B cell (primary cell): ENCODE data around the gene SAP30. TPM values are rescaled to one million over a fixed set of nuclear protein-coding genes. Genes with fewer than 3 reads are reported as not detected.

Experiments
- ATAC-seq: fragments of 200-7000 bp; cut with Tn5 transposase; one replicate; pipeline ENCODE4 v1.10.0; 2021; ENCODE audit warnings: low read depth, mild to moderate bottlenecking, moderate number of reproducible peaks, moderate library complexity
- CTCF ChIA-PET: fragments of 350-600 bp; sonication (Branson Sonifier 250); formaldehyde crosslinking; loops from one replicate; lab custom pipeline; 2021; ENCODE audit warnings: antibody characterized with exemption, inconsistent platforms; lab: Charles Lee
- POLR2A ChIA-PET: fragments of 350-600 bp; sonication (Branson Sonifier 250); formaldehyde crosslinking; loops from one replicate; lab custom pipeline; 2021; ENCODE audit warnings: antibody characterized with exemption; lab: Charles Lee
- DNase-seq: peaks from one replicate; pipeline ENCODE4 v3.0.0; 2013
- H2AFZ ChIP-seq: 2 replicates; pipeline ENCODE4 v1.6.1; 2012; ENCODE audit warnings: mild to moderate bottlenecking, low read depth, low read length; ENCODE audit not compliant: insufficient read depth, poor library complexity, severe bottlenecking
- H3K27ac ChIP-seq, 2 donors: 1 replicate in 1 of 2; 2 replicates in 1 of 2; pipeline ENCODE4 v1.5.1; 2012 to 2013; ENCODE audit warnings: low read length in 2 of 2, mild to moderate bottlenecking in 2 of 2, moderate library complexity in 1 of 2
- H3K27me3 ChIP-seq, 4 experiments: fragments of 200-600 bp in 1 of 4; sonication (generic) in 1 of 4; replicated peaks in 1 of 4; 1 replicate in 2 of 4; 2 replicates in 2 of 4; pipeline versions ENCODE4 v1.6.1 to v1.7.0; 2013 to 2016; ENCODE audit warnings: low read length in 3 of 4, mild to moderate bottlenecking in 2 of 4, mixed read lengths in 1 of 4, moderate library complexity in 1 of 4; ENCODE audit not compliant: insufficient read depth in 4 of 4, control insufficient read depth in 3 of 4; ENCODE audit errors: control extremely low read depth in 1 of 4
- H3K36me3 ChIP-seq, 2 experiments: replicated peaks in 1 of 2; 1 replicate in 1 of 2; 2 replicates in 1 of 2; pipeline versions ENCODE4 v1.6.1 to v1.7.1; 2013; ENCODE audit warnings: low read length in 1 of 2; ENCODE audit not compliant: insufficient read depth in 2 of 2, control insufficient read depth in 1 of 2; ENCODE audit errors: control extremely low read depth in 1 of 2, extremely low read depth in 1 of 2
- H3K4me1 ChIP-seq, 2 donors: fragments of 200-600 bp in 1 of 2; sonication (generic) in 1 of 2; 1 replicate in 1 of 2; 2 replicates in 1 of 2; pipeline versions ENCODE4 v1.5.1 to v1.6.1; 2013 to 2017; ENCODE audit warnings: low read length in 2 of 2; ENCODE audit not compliant: control insufficient read depth in 2 of 2, insufficient read depth in 2 of 2
- H3K4me2 ChIP-seq: replicated peaks from 2 replicates; pipeline ENCODE3; 2012; ENCODE audit warnings: mild to moderate bottlenecking, low read depth, low read length; ENCODE audit not compliant: poor library complexity, severe bottlenecking
- H3K4me3 ChIP-seq, 5 experiments: fragments of 200-600 bp in 1 of 5; sonication (generic) in 1 of 5; 1 replicate in 3 of 5; 2 replicates in 2 of 5; pipeline versions ENCODE4 v1.5.1 to v1.7.0; 2011 to 2016; ENCODE audit warnings: low read length in 4 of 5, mild to moderate bottlenecking in 4 of 5, low read depth in 2 of 5, control low read depth in 1 of 5, moderate library complexity in 1 of 5; ENCODE audit not compliant: insufficient read depth in 1 of 5; ENCODE audit errors: control extremely low read depth in 1 of 5, extremely low read depth in 1 of 5
- H3K79me2 ChIP-seq: fragments of 200-600 bp; sonication (generic); one replicate; pipeline ENCODE4 v1.6.0; 2016; ENCODE audit warnings: low read length; ENCODE audit not compliant: control insufficient read depth, insufficient read depth
- H3K9ac ChIP-seq: fragments of 200-600 bp; sonication (generic); 2 replicates; pipeline ENCODE4 v1.6.1; 2017; ENCODE audit warnings: mild to moderate bottlenecking, low read length, moderate library complexity
- H3K9me3 ChIP-seq, 3 donors: one replicate each; pipeline versions ENCODE4 v1.6.1 to v1.7.1; 2013; ENCODE audit warnings: low read length in 2 of 3; ENCODE audit not compliant: control insufficient read depth in 2 of 3, insufficient read depth in 1 of 3; ENCODE audit errors: control extremely low read depth in 1 of 3
- H4K20me1 ChIP-seq: 2 replicates; pipeline ENCODE4 v1.6.0; 2012; ENCODE audit warnings: mild to moderate bottlenecking, low read length; ENCODE audit not compliant: insufficient read depth, control insufficient read depth, poor library complexity, severe bottlenecking
- H3K27ac Mint-ChIP-seq: one replicate; pipeline ENCODE4 v1.8.0; 2021; ENCODE audit warnings: mixed read lengths
- H3K27me3 Mint-ChIP-seq: one replicate; pipeline ENCODE4 v1.8.0; 2021; ENCODE audit warnings: mixed read lengths
- H3K4me1 Mint-ChIP-seq: one replicate; pipeline ENCODE4 v1.8.0; 2021; ENCODE audit warnings: mixed read lengths
- H3K4me3 Mint-ChIP-seq: one replicate; pipeline ENCODE4 v1.8.0; 2021; ENCODE audit warnings: mixed read lengths
- H3K9me3 Mint-ChIP-seq: one replicate; pipeline ENCODE4 v1.8.0; 2022; ENCODE audit warnings: mixed read lengths; ENCODE audit not compliant: insufficient read depth
- CTCF ChIP-seq: fragments of 200-600 bp; IDR thresholded peaks from one replicate; pipeline ENCODE4 v1.8.0; 2022; ENCODE audit warnings: antibody characterized with exemption, mild to moderate bottlenecking
- EZH2 ChIP-seq: IDR thresholded peaks from 2 replicates; pipeline ENCODE4 v1.6.1; 2012; ENCODE audit warnings: borderline replicate concordance, low read depth, mild to moderate bottlenecking, moderate library complexity, low read length; ENCODE audit not compliant: insufficient read depth, poor library complexity, severe bottlenecking
- WGBS: methylation state at CpG from one replicate; pipeline ENCODE4 v1.1.5; 2013; ENCODE audit warnings: missing lambda C conversion rate; ENCODE audit not compliant: insufficient coverage; 5-methylcytosine and 5-hydroxymethylcytosine counted together
- intact Hi-C: fragments of 100-400 bp; cut with micrococcal nuclease; formaldehyde crosslinking; loops from one replicate; pipeline ENCODE4 v1.10.0; 2022
- polyA minus RNA-seq: library from RNA; depleted of rRNA, polyadenylated mRNA; stranded (reverse); fragments of >200 nt; gene quantifications from 2 replicates; pipeline ENCODE4 v1.2.3, GENCODE V29; 2012
- polyA plus RNA-seq: library from polyadenylated mRNA; depleted of rRNA; stranded (reverse); fragments of >200 nt; gene quantifications from 2 replicates; pipeline ENCODE4 v1.2.3, GENCODE V29; 2012
- total RNA-seq, 2 donors: library from RNA; stranded (reverse); fragments of 120-200 nt in 1 of 2; gene quantifications; 1 replicate in 1 of 2; 2 replicates in 1 of 2; pipeline versions ENCODE4 v1.2.3 to v1.2.4, GENCODE V29; 2013 to 2022

Gene SAP30, protein sequence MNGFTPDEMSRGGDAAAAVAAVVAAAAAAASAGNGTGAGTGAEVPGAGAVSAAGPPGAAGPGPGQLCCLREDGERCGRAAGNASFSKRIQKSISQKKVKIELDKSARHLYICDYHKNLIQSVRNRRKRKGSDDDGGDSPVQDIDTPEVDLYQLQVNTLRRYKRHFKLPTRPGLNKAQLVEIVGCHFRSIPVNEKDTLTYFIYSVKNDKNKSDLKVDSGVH
- total RNA-seq, result 2.5 and 2.7 TPM in 2 replicates
- 5.1 TPM for total RNA-seq (2013)
- 3.5 and 4.8 TPM in 2 replicates for polyA plus RNA-seq
- 3.9 and 6.4 TPM in 2 replicates for polyA minus RNA-seq

DNA sequence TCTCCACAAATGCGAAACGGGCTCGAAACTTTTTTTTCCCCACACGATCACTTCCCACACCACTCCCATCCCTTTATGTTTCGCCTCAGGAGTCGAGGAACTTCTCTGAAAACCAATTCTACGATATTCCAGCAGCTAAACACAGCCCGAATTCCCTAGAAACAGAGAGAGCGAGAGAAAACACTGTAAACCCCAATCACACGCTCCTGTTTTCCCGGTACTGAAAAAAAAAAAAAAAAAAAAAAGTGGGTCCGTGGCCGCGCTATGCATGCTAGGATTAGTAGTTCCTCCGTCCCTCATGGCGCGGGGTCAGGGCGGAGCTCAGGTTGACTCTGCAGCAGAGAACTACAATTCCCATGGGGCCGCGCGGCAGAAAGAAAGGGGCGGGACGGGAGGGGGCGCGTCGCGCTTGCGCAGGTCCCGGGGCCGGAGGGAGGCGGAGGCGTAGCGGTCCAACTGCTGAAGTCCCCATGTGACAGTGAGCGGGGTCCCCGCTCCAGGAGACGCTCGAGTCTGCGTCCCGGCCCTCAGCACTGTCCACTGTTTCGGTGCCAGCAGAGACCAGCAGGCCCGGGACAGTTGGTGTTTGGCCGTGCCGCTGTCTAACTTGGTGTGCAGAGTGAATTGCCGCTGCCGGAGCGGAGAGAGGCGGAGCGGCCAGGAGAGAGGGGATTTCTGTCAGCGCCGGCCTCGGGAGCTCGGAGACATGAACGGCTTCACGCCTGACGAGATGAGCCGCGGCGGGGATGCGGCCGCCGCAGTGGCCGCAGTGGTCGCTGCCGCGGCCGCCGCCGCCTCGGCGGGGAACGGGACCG is at the start of gene SAP30:
Gene SAP30 (plus strand): TSS at position 478 of the 815 bp plus-strand sequence. CDS start 229 bp downstream, at position 707.
- no peaks in the 10 kb centered on the region for H4K20me1 ChIP-seq
- CTCF ChIA-PET, result interaction anchor here (1.0 to 3.9 kb wide), 5 partner anchors 14 to 201 kb away, joined by 3 to 28 read pairs (median 4); partner anchors contain the start of gene HMGB2
- Mint-ChIP-seq H3K27me3 (peaks cover 3% of the 10 kb centered on the region), H3K4me3 (peak within 1 kb of the TSS; percentile 100), H3K9me3 (no peaks in the 10 kb centered on the region), H3K4me1 (peaks cover 21% of the 10 kb centered on the region), H3K27ac (peak within 1 kb of the TSS; percentile 88)
- peak within 1 kb of the TSS; percentile 99 for H2AFZ ChIP-seq
- POLR2A ChIA-PET, result interaction anchor here (0.7 to 4.5 kb wide), 6 partner anchors 37 to 913 kb away, joined by 3 to 134 read pairs (median 6); partner anchors contain the start of genes CEP44, FBXO8, GALNT7 and HMGB2
- H3K4me1 ChIP-seq, result peaks cover 9 to 12% of the 10 kb centered on the region in 2 donors
- H3K79me2 ChIP-seq, result peaks cover 6% of the 10 kb centered on the region
- peak within 1 kb of the TSS; percentile 81 to 100 (median 99) for H3K4me3 ChIP-seq
- ATAC-seq, result peak; percentile 83
- peaks cover 0 to 2% (median 0%) of the 10 kb centered on the region in 4 experiments for H3K27me3 ChIP-seq
- H3K9ac ChIP-seq, result peak within 1 kb of the TSS; percentile 94
- WGBS, result under 1% methylated on average over 68 of the region's 72 CpGs
- H3K9me3 ChIP-seq, result no peaks in the 10 kb centered on the region
- peak within 1 kb of the TSS; percentile 84 to 88 for H3K27ac ChIP-seq
- intact Hi-C loops, result loop anchor here (1.0 to 5.0 kb wide), 2 partner anchors 36 to 47 kb away; partner anchors contain the start of gene HMGB2
- no peaks in the 10 kb centered on the region for H3K36me3 ChIP-seq
- DNase-seq, result peak; percentile 99
- TF ChIP-seq CTCF (no peak), EZH2 (no peak)
- H3K4me2 ChIP-seq, result peak within 1 kb of the TSS; percentile 99
